Prostate gland (tissue), 2 donors: Measurements from ENCODE around the gene C17orf114.

Experiments used
- POLR2A ChIP-seq: fragments of 450-650 bp; IDR thresholded peaks from one replicate; pipeline ENCODE4 v1.6.1; 2016; ENCODE audit warnings: antibody characterized with exemption, mild to moderate bottlenecking
- TF ChIP-seq, protein P1 (sequence below), 4 experiments: fragments of 200-600 bp in 2 of 4; fragments of 450-650 bp in 2 of 4; sonication (generic) in 2 of 4; IDR thresholded peaks; 1 replicate in 3 of 4; 2 replicates in 1 of 4; pipeline ENCODE4 v1.5.1; 2016 to 2019; ENCODE audit warnings: antibody characterized with exemption in 4 of 4, mild to moderate bottlenecking in 2 of 4, moderate library complexity in 2 of 4

DNA sequence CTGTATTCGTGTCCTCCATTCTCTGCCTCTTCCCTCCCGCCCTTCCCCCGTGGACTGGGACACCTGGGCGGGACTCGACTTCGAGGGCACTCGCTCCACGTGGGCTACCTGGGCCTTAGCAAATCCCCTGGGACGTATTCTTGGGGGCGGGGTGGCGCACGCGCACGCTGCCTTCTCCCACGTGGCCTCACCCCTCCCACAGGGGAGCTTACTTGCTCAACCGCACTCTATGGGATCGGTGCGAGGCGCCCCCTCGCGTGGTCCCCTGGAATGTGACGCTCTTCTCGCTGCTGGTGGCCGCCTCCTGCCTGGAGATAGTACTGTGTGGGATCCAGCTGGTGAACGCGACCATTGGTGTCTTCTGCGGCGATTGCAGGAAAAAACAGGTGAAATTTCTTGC, 19.5 kb downstream of the C17orf114 start:
- TF ChIP-seq, protein P1, sequence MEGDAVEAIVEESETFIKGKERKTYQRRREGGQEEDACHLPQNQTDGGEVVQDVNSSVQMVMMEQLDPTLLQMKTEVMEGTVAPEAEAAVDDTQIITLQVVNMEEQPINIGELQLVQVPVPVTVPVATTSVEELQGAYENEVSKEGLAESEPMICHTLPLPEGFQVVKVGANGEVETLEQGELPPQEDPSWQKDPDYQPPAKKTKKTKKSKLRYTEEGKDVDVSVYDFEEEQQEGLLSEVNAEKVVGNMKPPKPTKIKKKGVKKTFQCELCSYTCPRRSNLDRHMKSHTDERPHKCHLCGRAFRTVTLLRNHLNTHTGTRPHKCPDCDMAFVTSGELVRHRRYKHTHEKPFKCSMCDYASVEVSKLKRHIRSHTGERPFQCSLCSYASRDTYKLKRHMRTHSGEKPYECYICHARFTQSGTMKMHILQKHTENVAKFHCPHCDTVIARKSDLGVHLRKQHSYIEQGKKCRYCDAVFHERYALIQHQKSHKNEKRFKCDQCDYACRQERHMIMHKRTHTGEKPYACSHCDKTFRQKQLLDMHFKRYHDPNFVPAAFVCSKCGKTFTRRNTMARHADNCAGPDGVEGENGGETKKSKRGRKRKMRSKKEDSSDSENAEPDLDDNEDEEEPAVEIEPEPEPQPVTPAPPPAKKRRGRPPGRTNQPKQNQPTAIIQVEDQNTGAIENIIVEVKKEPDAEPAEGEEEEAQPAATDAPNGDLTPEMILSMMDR (IDR thresholded peaks at IDR 0.05): no peak
- TF ChIP-seq POLR2A: no peak
